Activated naive CD8-positive, alpha-beta T cell treated with anti-CD3 and anti-CD28 coated beads, Interleukin-2, amount 10 ng/mL, durations not matched to agents 7 days and 5 days (primary cell): ENCODE measurements around the gene SV2A. TPM values are rescaled to one million over a fixed set of nuclear protein-coding genes. Genes with fewer than 3 reads are reported as not detected.
A peak's percentile ranks its signal among the peaks of the same experiment; 100 is the strongest.
"Not testable (repeated sequence)": the region's sequence is repeated elsewhere in the genome, so short reads cannot be mapped to it uniquely, and the experiment has no call there.

Experiments
- ATAC-seq: fragments of 150-1000 bp; cut with Tn5 transposase; one replicate; pipeline ENCODE4 v1.10.0; 2021; ENCODE audit warnings: low read depth, moderate library complexity
- POLR2A ChIA-PET: fragments of 350-600 bp; sonication (Branson Sonifier 250); formaldehyde crosslinking; loops from one replicate; lab custom pipeline; 2021; ENCODE audit warnings: antibody characterized with exemption; lab: Charles Lee
- DNase-seq: peaks from one replicate; pipeline ENCODE4 v3.0.0; 2021
- H3K27ac Mint-ChIP-seq: one replicate; pipeline ENCODE4 v1.8.0; 2022; ENCODE audit warnings: mild to moderate bottlenecking, mixed read lengths
- H3K27me3 Mint-ChIP-seq: one replicate; pipeline ENCODE4 v1.8.0; 2022; ENCODE audit warnings: mild to moderate bottlenecking, moderate library complexity, mixed read lengths
- H3K36me3 Mint-ChIP-seq: one replicate; pipeline ENCODE4 v1.8.0; 2021; ENCODE audit warnings: mild to moderate bottlenecking, mixed read lengths
- H3K4me1 Mint-ChIP-seq: one replicate; pipeline ENCODE4 v1.8.0; 2021; ENCODE audit warnings: mixed read lengths
- H3K4me3 Mint-ChIP-seq: one replicate; pipeline ENCODE4 v1.8.0; 2022; ENCODE audit warnings: mild to moderate bottlenecking, moderate library complexity, mixed read lengths
- H3K9me3 Mint-ChIP-seq: one replicate; pipeline ENCODE4 v1.8.0; 2021; ENCODE audit warnings: mixed read lengths
- total RNA-seq, 2 experiments: library from RNA; stranded (reverse); gene quantifications; one replicate each; pipeline ENCODE4 v1.2.3, GENCODE V29; 2021

The SV2A gene, protein sequence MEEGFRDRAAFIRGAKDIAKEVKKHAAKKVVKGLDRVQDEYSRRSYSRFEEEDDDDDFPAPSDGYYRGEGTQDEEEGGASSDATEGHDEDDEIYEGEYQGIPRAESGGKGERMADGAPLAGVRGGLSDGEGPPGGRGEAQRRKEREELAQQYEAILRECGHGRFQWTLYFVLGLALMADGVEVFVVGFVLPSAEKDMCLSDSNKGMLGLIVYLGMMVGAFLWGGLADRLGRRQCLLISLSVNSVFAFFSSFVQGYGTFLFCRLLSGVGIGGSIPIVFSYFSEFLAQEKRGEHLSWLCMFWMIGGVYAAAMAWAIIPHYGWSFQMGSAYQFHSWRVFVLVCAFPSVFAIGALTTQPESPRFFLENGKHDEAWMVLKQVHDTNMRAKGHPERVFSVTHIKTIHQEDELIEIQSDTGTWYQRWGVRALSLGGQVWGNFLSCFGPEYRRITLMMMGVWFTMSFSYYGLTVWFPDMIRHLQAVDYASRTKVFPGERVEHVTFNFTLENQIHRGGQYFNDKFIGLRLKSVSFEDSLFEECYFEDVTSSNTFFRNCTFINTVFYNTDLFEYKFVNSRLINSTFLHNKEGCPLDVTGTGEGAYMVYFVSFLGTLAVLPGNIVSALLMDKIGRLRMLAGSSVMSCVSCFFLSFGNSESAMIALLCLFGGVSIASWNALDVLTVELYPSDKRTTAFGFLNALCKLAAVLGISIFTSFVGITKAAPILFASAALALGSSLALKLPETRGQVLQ
- 10 to 100 TPM; 23.9 to 27.5 TPM for total RNA-seq

DNA sequence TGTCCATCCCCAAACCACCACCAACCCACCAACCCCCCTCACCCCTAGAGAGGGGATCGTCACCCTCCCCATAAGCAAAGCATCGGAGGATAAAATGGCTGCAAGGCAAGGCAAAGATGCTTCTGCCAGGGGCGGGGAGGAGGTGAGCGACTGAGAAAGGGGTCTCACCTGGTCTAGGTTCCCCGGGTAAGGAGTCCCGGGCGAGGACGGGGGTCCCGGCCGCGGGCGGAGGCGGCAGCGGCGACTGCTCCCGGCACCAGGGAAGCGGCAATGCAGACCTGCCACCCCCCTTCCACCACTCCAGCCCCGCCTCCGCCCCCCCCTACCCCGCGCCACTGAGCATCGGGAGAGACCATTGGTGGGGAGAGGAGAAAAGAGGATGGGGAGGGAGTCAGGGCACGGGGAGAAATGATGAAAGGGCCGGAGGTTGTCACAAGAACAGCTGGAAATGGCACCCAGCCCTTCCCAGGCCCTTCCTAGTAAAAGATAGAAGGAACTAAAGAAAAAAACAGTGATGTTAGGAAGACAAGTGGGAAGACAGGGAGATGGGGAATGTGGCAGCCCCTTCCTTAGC, at the start of gene SV2A:
Gene SV2A, minus strand, starts transcription at position 274 of the 574 bp plus-strand sequence. CDS start 4,004 bp downstream, outside the sequence.
- ATAC-seq (peak; percentile 74), DNase-seq (peak; percentile 64)
- POLR2A ChIA-PET = interaction anchor here (1.9 to 3.2 kb wide), 3 partner anchors 10 to 30 kb away, joined by 12 to 19 read pairs (median 14); partner anchors contain the start of gene SF3B4
- Mint-ChIP-seq H3K4me3 (peak within 1 kb of the TSS; percentile 96), H3K9me3 (no peaks in the 10 kb centered on the region), H3K27me3 (no peaks in the 10 kb centered on the region), H3K27ac (peak within 1 kb of the TSS; percentile 91), H3K36me3 (peaks cover 20% of the 10 kb centered on the region), H3K4me1 (peaks cover 42% of the 10 kb centered on the region)

DNA sequence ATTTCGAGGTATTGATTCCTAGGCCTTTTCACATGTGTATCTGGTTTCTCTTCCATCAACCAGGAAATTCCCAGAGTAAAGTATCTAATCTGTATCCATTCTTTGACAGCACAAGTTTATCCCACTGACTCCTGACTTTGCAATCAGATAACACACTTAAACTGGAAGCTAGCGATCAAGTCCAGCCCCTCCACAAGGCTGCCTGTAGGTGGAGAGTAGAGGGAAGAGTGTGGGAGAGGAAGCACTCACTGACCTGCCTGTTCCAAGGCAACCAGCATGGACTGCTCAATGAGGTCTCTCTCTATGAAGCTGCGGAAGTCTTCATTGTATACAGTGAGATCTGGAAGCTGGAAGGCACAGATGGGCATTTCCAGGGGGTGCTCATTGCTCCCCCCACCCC, 49.4 kb upstream of the SV2A start:
- ATAC-seq (no peak), DNase-seq (no peak)
- Mint-ChIP-seq H3K4me3 (no peak overlapping the region), H3K9me3 (no peaks in the 10 kb centered on the region), H3K4me1 (peaks cover 13% of the 10 kb centered on the region), H3K27ac (no peak overlapping the region), H3K36me3 (peaks cover 12% of the 10 kb centered on the region), H3K27me3 (no peaks in the 10 kb centered on the region)
- POLR2A ChIA-PET = no interaction called here

DNA sequence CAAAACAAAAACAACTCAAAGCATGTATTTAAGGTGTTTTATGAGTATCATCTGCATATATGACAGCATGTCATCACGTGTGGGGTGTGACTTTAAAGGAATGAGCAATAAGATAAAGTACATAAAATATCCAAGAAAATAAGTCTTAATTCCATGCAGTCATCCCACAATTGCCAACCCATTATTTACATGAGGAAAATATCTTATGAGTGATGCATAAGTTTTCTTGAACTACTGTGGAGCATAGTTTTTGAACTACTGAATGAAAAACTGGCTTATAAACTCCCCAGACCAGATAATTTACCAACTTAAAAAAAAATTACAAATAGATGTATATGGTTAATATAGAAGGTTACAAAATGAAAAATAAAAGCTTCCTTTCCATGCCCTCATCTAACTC, 48.8 kb upstream of the SV2A start:
- H3K4me1 Mint-ChIP-seq = peaks cover 17% of the 10 kb centered on the region
- H3K36me3 Mint-ChIP-seq = peaks cover 11% of the 10 kb centered on the region
- no peaks in the 10 kb centered on the region for H3K27me3 Mint-ChIP-seq
- H3K9me3 Mint-ChIP-seq = no peaks in the 10 kb centered on the region
- POLR2A ChIA-PET = no interaction called here
- no peak overlapping the region for H3K27ac Mint-ChIP-seq
- ATAC-seq (no peak), DNase-seq (no peak)
- H3K4me3 Mint-ChIP-seq = no peak overlapping the region

DNA sequence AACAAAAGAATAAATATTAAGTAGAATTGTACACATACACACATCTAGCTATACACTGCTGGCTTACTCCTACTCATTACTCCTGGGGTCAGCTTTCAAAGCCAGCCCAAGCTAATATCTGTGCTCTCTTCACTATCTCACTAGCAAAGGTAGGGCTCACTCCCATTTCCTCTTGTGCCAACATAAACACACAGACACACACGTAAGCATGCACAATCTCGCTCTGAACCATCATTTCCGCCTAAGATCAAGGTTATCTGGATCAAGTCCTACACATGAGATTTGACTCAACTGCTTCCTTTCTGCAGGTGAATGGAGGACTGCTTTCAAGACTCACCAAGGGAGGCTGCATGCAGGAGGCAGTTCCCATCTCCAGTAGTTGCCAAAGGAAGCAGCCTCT, 47.8 kb upstream of the SV2A start:
- no peak overlapping the region for H3K27ac Mint-ChIP-seq
- POLR2A ChIA-PET = no interaction called here
- ATAC-seq (no peak), DNase-seq (no peak)
- H3K4me3 Mint-ChIP-seq = no peak overlapping the region
- H3K36me3 Mint-ChIP-seq = peaks cover 11% of the 10 kb centered on the region
- peaks cover 17% of the 10 kb centered on the region for H3K4me1 Mint-ChIP-seq
- no peaks in the 10 kb centered on the region for H3K9me3 Mint-ChIP-seq
- no peaks in the 10 kb centered on the region for H3K27me3 Mint-ChIP-seq

DNA sequence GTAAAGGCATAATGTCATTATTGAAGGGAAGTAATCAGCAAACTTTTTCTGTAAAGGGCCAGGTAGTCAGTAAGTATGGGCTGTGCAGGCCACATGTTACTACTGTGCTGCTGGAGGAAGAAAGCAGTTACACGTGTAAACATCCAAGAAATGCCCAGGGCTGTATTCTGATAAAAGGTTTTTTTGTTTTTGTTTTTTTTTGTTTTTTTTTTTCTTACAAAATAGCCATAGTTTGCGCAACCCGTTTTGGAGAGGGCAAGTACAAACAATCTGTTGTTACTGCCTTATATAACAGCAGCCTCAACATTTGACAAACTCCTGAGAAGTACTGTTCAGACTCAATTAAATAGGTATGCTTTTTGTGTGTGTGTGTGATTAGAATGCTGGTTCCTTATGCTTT, 45.7 kb upstream of the SV2A start:
- H3K4me3 Mint-ChIP-seq = no peak overlapping the region
- POLR2A ChIA-PET = interaction anchor here (0.8 kb wide), 1 partner anchor 271 kb away, joined by 3 read pairs; no protein-coding TSS in a partner anchor
- H3K4me1 Mint-ChIP-seq = peaks cover 17% of the 10 kb centered on the region
- no peaks in the 10 kb centered on the region for H3K9me3 Mint-ChIP-seq
- H3K27ac Mint-ChIP-seq = no peak overlapping the region
- ATAC-seq (no peak), DNase-seq (no peak)
- peaks cover 21% of the 10 kb centered on the region for H3K36me3 Mint-ChIP-seq
- no peaks in the 10 kb centered on the region for H3K27me3 Mint-ChIP-seq

DNA sequence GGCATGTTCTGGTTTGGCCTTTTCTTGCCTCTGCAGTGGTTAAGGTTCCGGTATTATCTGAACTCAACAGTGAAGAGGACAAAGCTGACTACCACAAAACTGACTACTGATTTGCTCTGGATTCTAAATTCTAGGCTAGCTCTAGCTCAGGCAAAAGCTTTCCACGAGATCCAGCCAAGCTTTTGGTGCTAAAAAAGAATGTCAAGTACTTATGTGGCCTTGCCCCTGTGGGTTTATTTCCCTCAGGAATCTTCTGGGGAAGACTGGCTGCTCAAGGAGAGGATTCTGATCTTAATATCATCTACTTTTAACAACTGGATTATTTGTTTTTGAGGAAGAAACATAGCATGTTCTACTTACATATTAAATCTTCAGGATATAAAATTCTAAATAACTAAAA, 45.1 kb upstream of the SV2A start:
- POLR2A ChIA-PET = interaction anchor here (0.6 to 1.1 kb wide), 3 partner anchors 74 to 79 kb away, joined by 3 to 7 read pairs (median 3); a partner anchor contains a TSS
- H3K27me3 Mint-ChIP-seq = no peaks in the 10 kb centered on the region
- no peak for ATAC-seq
- DNase-seq = no peak
- no peak overlapping the region for H3K27ac Mint-ChIP-seq
- H3K4me3 Mint-ChIP-seq = no peak overlapping the region
- H3K9me3 Mint-ChIP-seq = no peaks in the 10 kb centered on the region
- H3K36me3 Mint-ChIP-seq = peaks cover 24% of the 10 kb centered on the region
- H3K4me1 Mint-ChIP-seq = peaks cover 17% of the 10 kb centered on the region

DNA sequence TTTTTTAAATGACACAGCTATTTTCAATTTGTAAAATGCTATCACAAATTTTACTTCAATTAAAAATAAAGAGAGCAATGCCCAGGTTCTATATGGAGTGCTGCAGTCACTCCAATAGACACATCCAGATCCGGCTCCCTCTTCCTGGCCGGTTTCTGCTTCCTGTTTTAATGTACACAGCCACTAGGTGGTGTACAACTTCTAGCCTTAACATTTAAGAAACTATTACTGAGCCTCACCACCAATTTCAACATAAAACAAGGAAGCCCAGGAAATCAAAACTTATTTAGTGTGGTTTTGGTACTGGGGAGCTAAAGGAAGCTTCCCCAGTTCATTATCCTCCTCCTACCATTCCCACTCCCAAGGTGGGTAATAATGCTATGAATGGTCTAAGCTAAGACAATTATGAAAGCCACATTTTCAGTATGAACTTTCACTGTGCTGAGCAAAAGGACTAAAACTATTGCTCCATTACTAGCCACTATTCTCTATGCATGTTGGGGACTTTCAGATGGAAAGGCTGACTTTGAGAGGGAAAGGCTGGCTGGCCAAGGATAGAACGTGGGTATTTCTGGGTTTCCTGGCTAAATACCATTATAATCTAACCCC, 44.5 kb upstream of the SV2A start:
- H3K9me3 Mint-ChIP-seq = no peaks in the 10 kb centered on the region
- no peak overlapping the region for H3K4me3 Mint-ChIP-seq
- POLR2A ChIA-PET = interaction anchor here (0.6 to 1.1 kb wide), 4 partner anchors 73 to 78 kb away, joined by 3 to 7 read pairs (median 4); a partner anchor contains a TSS
- H3K4me1 Mint-ChIP-seq = peaks cover 17% of the 10 kb centered on the region
- DNase-seq (no peak), ATAC-seq (peak; percentile 78)
- no peak overlapping the region for H3K27ac Mint-ChIP-seq
- no peaks in the 10 kb centered on the region for H3K27me3 Mint-ChIP-seq
- H3K36me3 Mint-ChIP-seq = peaks cover 28% of the 10 kb centered on the region

DNA sequence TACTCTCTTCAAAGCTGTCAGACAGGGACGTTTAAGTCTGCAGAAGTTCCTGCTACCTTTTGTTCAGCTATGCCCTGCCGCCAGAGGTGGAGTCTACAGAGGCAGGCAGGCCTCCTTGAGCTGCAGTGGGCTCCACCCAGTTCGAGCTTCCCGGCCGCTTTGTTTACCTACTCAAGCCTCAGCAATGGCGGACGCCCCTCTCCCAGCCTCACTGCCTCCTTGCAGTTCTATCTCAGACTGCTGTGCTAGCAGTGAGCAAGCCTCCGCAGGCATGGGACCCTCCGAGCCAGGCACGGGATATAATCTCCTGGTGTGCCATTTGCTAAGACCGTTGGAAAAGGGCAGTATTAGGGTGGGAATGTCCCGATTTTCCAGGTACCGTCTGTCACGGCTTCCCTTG, 39.9 kb upstream of the SV2A start:
- H3K27me3 Mint-ChIP-seq, DNase-seq, H3K4me1 Mint-ChIP-seq, H3K4me3 Mint-ChIP-seq, H3K27ac Mint-ChIP-seq, H3K9me3 Mint-ChIP-seq, ATAC-seq, POLR2A ChIA-PET: not testable (repeated sequence)
- H3K36me3 Mint-ChIP-seq = peaks cover 42% of the 10 kb centered on the region

DNA sequence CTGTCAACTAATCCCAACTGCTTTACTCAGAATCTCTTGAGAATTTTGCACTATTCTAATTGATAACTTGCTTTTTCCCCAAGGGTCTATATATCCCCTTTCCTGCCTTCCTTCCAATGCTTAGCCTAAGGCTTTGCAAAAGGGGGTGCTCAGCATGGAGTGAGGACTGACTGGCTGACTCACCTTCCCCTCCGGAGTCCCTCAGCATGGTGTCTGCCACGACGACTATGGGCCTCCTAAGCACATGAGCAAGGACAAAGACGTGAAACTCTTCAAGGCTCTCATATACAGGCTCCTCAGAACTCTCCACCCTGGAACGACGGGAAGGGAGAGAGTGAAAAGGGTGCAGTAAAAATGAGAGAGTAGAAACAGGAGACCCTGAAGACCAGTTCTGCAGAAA, 32.3 kb upstream of the SV2A start:
- Mint-ChIP-seq H3K4me3 (no peak overlapping the region), H3K9me3 (no peaks in the 10 kb centered on the region), H3K27me3 (no peaks in the 10 kb centered on the region), H3K27ac (no peak overlapping the region), H3K4me1 (no peaks in the 10 kb centered on the region), H3K36me3 (peaks cover 17% of the 10 kb centered on the region)
- ATAC-seq (no peak), DNase-seq (no peak)
- POLR2A ChIA-PET = interaction anchor here (1.0 kb wide), 1 partner anchor 7 kb away, joined by 3 read pairs; no protein-coding TSS in a partner anchor

DNA sequence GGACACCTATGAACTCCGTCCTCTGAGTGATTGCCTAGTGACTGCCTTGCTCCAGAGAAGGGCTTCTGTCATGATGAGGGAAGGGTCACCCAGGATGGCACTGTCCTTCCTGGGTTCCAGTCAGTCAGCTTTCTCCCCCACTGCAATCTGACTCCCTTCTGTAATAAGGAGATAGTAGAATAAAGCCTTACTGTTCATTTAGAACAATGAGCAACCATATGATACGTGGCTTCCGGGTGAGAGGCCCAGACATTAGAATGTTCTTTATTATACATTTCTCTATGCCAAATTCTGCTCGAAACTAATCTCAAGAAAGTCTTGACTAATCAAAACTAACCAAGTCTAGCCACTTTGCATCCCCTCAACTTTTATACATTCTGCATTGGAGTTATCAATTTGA, 27.6 kb upstream of the SV2A start:
- no peak for DNase-seq
- Mint-ChIP-seq H3K27me3 (no peaks in the 10 kb centered on the region), H3K9me3 (no peaks in the 10 kb centered on the region), H3K4me3 (no peak overlapping the region), H3K27ac (no peak overlapping the region), H3K4me1 (peaks cover 8% of the 10 kb centered on the region), H3K36me3 (peaks cover 8% of the 10 kb centered on the region)
- POLR2A ChIA-PET = no interaction called here
- ATAC-seq = no peak

DNA sequence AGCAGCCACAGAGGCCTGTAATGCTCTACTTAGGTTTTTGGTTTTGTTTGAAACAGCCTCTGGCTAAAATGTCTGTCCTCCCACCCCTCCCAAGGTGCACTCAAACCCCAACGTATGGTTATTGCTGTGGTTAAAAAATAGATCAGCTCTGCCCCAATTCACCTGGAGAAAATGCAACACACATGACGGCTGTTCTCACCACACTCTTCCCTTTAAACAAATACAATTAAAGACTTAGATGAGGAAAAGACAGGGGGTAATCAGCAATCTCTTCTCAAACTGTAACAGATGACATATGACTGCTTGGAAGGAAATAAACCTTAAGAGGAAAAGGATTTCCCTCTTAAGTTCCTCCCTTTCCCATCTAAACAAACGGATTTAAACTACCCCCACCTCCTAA, 25.2 kb upstream of the SV2A start:
- Mint-ChIP-seq H3K36me3 (peaks cover 7% of the 10 kb centered on the region), H3K27me3 (no peaks in the 10 kb centered on the region), H3K27ac (peak overlapping the region; percentile 26), H3K9me3 (no peaks in the 10 kb centered on the region), H3K4me3 (no peak overlapping the region), H3K4me1 (peaks cover 20% of the 10 kb centered on the region)
- no peak for DNase-seq
- ATAC-seq = no peak
- POLR2A ChIA-PET = interaction anchor here (0.6 to 4.2 kb wide), 3 partner anchors 8 to 55 kb away, joined by 3 to 16 read pairs (median 12); a partner anchor contains a TSS

DNA sequence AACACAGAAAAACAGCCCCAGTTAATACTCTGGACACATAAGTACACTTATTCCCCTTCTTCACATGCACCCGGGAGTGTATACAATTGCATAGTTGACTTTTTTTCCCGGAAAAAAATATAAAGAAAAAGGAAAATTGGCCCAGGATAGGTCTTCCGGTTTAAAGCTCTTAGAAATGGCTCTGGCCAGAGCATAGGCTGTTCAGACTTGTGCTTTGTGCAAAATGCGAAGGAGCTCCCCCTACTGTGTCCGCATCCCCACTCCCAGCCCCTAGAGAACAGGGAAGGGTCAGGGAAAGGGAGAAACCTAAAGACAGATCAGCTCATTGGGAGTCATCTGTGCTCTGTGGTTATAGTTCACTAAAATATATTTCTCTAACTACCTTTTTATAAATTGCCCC, 24.6 kb upstream of the SV2A start:
- H3K27me3 Mint-ChIP-seq = no peaks in the 10 kb centered on the region
- DNase-seq (no peak), ATAC-seq (no peak)
- POLR2A ChIA-PET = interaction anchor here (0.6 to 4.2 kb wide), 3 partner anchors 8 to 55 kb away, joined by 3 to 16 read pairs (median 12); a partner anchor contains a TSS
- peaks cover 7% of the 10 kb centered on the region for H3K36me3 Mint-ChIP-seq
- no peak overlapping the region for H3K4me3 Mint-ChIP-seq
- H3K4me1 Mint-ChIP-seq = peaks cover 27% of the 10 kb centered on the region
- H3K9me3 Mint-ChIP-seq = no peaks in the 10 kb centered on the region
- no peak overlapping the region for H3K27ac Mint-ChIP-seq

DNA sequence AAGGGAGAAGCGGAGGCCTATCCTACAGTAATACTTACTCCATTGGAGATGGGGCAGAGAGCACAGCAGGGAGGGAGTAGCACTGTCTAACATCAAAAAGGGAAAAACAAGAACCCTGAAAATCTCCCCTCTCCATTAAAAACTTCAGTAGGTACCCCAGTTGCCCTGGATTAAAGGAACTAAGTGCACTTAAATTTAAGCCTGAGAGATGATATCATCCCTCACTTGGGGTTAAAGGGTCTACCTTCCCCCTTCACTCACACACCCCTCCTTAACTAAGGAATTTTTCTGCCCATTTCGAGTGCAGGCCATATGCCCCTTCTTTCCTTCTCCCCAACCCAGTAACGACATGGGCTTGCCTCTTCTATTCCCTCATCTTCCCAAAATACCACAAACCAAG, 22.8 kb upstream of the SV2A start:
- DNase-seq = no peak
- Mint-ChIP-seq H3K36me3 (peaks cover 5% of the 10 kb centered on the region), H3K4me1 (peaks cover 31% of the 10 kb centered on the region), H3K9me3 (no peaks in the 10 kb centered on the region), H3K27me3 (no peaks in the 10 kb centered on the region), H3K4me3 (no peak overlapping the region), H3K27ac (no peak overlapping the region)
- ATAC-seq = no peak
- POLR2A ChIA-PET = no interaction called here
